ENCODE measurements around the gene FANCE.

Gene FANCE

DNA sequence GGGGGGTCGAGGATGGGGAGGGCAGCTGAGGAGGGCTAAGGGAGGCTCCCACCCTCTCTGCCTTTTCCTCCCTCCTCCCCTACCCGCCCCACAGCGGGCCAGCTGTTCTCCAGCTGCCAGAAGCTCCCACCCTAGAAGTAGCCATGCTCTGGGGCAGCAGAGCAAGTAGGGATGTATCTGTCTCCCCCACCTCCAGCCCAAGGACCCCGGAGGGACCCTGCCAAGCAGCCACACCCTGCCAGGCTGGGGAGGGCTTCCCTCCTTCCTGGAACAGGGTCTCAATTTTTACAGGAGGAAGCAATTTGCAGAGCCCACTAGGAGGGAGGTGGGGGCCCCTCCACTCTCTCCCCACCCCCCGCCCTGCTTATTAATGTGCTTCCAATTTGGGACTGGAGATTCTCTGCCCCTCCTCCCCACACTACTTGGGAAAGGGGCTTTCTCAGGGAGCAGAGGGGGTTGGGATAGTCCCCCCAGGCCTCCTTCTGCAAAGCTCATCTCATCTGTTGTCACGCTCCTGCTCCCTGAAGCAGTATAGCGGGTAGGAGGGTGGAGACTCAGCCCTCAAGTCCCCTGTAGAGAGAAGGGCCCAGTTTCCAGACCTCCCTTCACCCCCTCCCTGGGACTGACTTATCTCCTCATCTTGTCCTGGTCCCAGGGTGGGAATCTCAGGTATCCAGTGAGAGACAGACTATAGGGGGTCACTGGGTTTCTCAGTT lies 40.3 kb downstream of the FANCE start:
- intact Hi-C loops (cut with DNase I) = no loop called here
- no peak for DNase-seq

DNA sequence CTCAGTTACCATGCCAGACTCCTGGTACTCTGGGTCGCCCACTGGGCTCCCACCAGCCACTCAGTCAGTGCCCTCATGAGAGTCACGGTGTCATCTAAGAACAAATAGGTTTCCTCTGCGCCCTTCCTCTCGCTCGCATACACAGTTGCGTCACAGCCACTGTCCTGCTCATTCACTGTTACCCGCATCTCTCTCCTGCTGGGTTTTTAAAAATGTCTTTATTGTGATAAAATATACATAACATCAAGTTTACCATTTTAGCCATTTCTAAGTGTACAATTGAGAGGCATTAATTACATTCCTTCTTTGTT lies 40.8 kb downstream of the FANCE start:
- intact Hi-C loops (cut with DNase I) = no loop called here

GRCh38 chr6:35493307-35493983 lies 41.3 kb downstream of the FANCE start:
- intact Hi-C loops (cut with DNase I) = no loop called here
- no peak for DNase-seq

More for the DNA sequence above, 40.8 kb downstream of the FANCE start:
- DNase-seq = no peak

- DNase-seq = peak in 2 of 42 donors; percentile 6 to 26
- intact Hi-C loops (cut with DNase I) = no loop called here
Measured at GRCh38 chr6:35494161-35494563, 42.0 kb downstream of the FANCE start.

DNA sequence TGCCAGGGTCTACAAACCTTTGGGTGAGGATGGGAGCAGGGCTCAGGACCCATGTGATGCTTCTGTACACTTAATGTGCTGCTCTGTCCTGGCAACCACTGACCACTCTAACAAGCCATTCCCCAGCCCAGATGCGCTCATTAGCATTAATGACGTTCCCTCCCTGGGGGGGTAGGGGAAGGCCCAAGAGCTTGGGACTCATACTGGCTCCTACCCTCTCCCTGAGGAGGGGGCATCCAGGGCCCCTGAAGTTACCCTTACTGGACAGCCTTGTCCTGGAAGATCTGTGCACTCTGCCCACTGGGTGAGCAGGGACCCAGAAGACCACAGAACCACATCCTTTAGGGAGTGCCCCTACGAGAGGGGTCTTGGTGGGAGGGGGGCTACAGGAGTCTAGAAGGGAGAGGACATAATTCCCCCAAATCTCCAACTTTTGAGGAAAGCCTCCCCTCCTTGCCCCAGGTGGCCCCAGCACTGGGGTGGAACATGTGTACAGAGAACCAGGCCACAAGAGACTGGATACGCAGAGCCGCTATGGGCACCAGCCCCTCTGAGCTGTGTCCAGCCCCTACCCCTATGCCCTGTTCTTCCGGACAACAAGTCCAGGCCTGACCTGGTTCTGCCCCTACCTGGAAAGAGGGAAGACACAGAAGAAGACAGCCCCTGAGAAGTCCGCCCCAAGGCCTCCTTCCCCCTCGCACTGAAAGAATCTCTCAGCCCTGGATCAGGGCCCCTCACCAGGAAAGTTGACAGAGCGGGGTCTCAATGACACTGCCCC lies 43.3 kb downstream of the FANCE start:
- intact Hi-C loops (cut with DNase I) = no loop called here
- no peak for DNase-seq

DNA sequence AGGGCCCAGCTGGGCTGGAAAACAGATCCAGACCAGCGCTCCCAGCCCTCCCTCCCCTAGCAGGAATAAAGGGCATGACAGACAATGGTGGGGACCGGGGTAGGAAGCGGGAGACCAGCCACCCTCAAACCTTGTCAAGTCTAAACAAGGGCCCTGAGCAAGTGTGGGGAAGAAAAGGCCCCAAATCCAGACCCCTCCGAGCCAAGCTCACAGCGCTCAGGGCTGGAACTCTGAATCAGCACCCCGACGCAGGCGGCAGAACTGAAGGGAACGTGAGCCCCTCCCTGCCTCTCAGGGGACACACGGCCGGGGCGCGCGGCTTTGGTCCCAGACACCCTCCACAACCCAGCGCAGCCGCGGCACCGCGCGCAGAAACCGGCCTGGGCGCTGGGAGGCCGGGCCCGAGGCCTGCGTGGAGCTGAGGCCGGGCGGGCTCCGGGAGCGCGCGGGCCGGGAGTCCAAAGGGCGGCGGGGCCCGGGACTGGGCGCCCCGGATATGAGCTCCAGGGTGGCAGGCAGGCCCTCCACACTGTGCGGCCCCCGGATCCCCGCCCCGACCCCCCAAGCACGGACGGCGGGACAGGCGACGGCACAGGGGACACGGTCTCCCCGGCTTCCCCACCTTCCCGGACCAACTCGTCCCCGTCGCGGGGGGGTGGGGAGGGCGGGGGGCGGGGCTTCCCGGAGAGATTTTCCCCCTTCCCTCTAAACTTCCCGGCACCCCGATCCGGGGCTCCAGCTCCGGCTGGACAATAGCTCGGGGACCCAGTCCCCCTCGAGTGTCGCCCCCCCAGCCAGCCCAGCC lies 44.1 kb downstream of the FANCE start:
- peak in 6 of 42 donors; percentile 8 to 38 (median 18) for DNase-seq
- intact Hi-C loops (cut with DNase I) = no loop called here

DNA sequence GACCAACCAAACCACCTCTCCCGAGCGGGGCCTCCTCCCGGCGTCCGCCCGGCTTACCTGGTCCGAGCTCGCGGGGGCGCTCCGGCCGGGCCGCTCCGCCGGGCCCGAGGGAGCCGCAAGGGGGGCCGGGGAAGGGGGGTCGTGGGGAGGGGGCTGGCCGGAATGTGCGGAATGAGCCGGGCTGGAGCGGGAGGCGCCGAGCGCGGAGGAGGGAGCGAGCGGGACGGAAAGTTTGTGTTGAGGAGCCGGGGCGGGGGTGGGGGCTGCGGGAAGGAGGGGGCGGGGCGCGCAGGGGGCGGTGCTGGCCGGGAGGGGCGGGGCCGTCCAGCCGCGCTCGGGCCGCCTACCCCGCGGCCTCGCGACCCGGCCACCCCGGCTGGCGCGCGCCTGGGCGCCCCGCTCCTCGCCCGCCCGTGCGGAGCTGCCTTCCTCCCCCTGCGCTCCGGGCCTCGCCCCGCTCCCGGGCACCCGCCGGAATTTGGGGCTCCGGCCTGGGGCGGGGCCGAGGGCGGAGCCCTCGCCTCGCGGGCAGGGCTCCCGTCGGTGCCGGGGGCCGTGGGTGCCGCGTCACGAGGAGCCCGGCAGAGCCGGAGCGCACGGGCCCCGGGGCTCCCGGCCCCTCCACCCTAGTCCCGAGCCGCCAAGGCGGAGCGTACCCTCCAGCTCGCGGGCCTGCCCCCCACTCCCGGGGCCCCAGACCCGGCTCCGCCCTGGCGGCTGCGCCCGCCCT lies 44.9 kb downstream of the FANCE start, which contains the start of gene TEAD3:
TEAD3 (minus strand) TSS at position 239 of the 730 bp plus-strand sequence.
- intact Hi-C loops (cut with DNase I) = no loop called here
- DNase-seq = peak in 11 of 42 donors; percentile 8 to 51 (median 26)

DNA sequence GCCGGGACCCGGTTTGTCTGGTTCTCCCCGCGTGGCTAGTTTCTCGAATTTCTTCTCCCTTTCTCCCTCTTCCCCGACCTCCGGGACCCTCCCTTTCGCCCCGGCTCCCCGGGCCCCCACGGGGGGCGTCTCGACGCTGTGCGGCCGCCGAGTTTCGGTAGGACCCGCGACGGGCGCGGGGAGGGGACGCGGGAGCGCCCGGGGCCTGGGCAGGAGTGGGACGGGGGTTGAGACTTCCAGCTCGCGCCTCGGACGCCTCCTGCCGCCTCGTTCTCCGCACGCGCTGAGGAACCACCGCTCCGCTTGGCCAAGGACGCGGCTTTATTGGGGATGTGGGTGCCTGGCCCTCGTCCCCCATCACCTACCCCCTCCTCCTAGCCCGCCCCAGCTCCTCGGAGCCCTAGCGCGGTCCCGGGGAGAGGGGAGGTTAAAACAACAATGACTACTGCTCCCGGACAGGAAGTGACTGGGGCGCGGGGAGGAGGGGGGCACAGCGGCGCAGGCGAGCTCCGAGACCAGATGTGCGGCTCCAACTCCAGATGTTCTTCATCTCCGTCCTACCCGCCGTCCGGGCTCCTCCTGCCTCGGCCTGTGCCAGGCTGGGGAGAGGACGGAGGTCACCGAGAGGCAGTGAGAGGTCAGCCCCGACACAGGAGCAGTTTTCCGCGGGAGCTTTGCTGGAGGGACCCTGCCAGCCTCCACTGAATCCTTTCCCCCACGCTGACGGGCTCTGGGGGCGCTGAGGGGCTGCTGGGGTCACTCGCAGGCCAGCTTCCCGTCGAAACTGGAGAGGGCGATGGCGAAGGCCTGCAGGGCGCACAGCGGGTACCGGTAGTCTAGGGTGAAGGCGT lies 45.7 kb downstream of the FANCE start:
- peak in 5 of 42 donors; percentile 4 to 50 (median 26) for DNase-seq
- intact Hi-C loops (cut with DNase I) = no loop called here

- intact Hi-C loops (cut with DNase I) = no loop called here
- no peak for DNase-seq
Measured at GRCh38 chr6:35498422-35499067, 46.4 kb downstream of the FANCE start.

DNA sequence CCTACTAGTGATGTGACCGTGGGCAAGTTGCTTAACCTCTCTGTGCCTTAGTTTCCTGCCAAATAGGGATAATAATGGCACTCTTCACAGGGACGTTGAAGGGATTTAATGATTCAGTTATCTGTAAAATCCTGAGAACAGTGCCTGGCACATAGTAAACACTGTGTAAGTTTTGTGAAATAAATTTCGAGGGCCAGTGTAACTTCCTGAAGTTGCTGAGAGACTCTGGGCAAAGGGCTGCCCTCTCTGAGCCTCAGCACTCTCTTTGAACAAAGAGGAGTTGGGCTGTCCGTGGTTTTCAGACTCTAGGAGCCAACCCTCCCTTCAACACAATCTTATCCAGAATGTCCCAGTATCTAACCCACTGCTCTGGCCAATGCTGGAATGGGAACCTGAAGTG lies 47.2 kb downstream of the FANCE start:
- DNase-seq = no peak
- intact Hi-C loops (cut with DNase I) = no loop called here

GRCh38 chr6:35500782-35501181 lies 48.6 kb downstream of the FANCE start:
- no peak for DNase-seq

DNA sequence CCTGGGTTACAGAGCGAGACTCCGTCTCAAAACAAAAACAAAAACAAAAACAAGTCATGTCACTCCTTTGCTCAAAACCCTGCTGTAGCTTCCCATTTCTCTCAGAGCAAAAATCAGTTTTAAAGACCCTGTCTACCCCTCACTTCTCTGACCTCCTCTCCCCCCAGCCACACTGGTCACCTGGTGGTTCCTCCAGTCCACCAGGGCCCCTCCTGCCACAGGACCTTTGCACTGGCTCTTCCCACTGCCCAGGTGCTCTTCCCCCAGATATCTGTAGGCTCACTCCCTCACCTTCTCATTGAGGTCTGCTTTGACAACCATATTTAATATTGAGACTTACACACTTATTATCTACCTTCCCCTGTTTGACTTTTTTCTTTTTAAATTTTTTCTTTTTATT lies 49.6 kb downstream of the FANCE start:
- no peak for DNase-seq

More at GRCh38 chr6:35500782-35501181, 48.6 kb downstream of the FANCE start:
- intact Hi-C loops (cut with DNase I) = no loop called here

DNA sequence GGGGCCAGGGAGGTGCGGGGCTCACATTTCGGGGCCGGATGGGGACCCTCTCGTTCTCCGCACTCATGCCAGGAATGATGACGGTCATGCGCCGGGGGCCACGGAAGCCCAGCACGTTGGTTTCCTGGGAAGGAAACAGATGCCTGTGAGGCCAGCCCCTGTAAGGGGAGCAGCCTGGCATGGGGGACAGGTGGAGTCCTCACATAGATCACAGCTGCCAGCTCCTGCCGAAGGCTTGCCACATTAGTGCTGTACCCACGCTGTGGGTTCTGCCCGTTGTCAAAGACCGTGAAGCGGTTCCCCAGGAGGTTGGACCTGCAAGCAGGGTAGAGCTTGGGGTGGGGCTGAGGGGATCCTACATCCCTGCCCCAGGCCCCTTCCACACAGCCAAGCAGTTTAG lies 51.4 kb downstream of the FANCE start:
- intact Hi-C loops (cut with DNase I) = no loop called here
- DNase-seq = no peak

More for the DNA sequence above, 49.6 kb downstream of the FANCE start:
- intact Hi-C loops (cut with DNase I) = no loop called here

GRCh38 chr6:35505999-35506412 lies 53.9 kb downstream of the FANCE start:
- intact Hi-C loops (cut with DNase I) = no loop called here

DNA sequence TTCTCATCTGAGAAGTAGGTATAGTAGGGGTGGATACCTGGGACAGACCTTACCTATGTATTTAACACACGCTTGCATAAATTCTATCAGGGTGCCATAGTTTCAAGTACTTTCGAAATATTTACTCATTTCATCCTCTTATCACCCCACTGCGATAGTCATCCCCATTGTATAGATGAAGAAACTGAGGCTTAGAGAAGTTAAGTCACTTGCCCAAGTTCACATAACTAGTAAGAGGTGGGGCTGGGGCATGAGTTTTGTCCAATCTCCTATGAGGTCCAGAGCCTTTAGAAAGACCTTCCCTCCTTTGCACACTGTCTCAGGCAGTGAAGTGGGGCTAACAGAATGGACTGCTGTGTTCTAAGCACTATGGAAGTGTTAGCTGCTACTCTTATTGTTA lies 54.4 kb downstream of the FANCE start:
- DNase-seq = no peak
- intact Hi-C loops (cut with DNase I) = no loop called here

More at GRCh38 chr6:35505999-35506412, 53.9 kb downstream of the FANCE start:
- DNase-seq = no peak

- intact Hi-C loops (cut with DNase I) = no loop called here
- DNase-seq = no peak
Measured at GRCh38 chr6:35507221-35507620, 55.1 kb downstream of the FANCE start.

GRCh38 chr6:35508027-35508426 lies 55.9 kb downstream of the FANCE start:
- intact Hi-C loops (cut with DNase I) = no loop called here
- no peak for DNase-seq
